Neural progenitor cell (in vitro differentiated cells): ENCODE data around the gene FAM163A. TPM values are rescaled to one million over a fixed set of nuclear protein-coding genes. Genes with fewer than 3 reads are reported as not detected.

Experiments
- DNase-seq: peaks from one replicate; pipeline ENCODE4 v3.0.0-alpha.2; 2016; ENCODE audit warnings: low spot score
- H2AFZ ChIP-seq: fragments of 200-600 bp; sonication (generic); replicated peaks from 2 replicates; pipeline ENCODE4 v1.6.1; 2016; ENCODE audit warnings: antibody characterized with exemption
- H3F3A ChIP-seq: fragments of 200-600 bp; sonication (generic); 2 replicates; pipeline ENCODE4 v1.6.1; 2016; ENCODE audit warnings: antibody characterized with exemption, low read depth
- H3K27ac ChIP-seq: fragments of 200-600 bp; sonication (generic); 2 replicates; pipeline ENCODE4 v1.5.1; 2016; ENCODE audit warnings: mild to moderate bottlenecking
- H3K27me3 ChIP-seq: fragments of 200-600 bp; sonication (generic); 2 replicates; pipeline ENCODE4 v1.6.1; 2016; ENCODE audit warnings: mild to moderate bottlenecking, moderate library complexity
- H3K36me3 ChIP-seq: fragments of 200-600 bp; sonication (generic); 2 replicates; pipeline ENCODE4 v1.5.1; 2016
- H3K4me1 ChIP-seq: fragments of 200-600 bp; sonication (generic); 2 replicates; pipeline ENCODE4 v1.6.1; 2016; ENCODE audit warnings: mixed run types
- H3K4me2 ChIP-seq: fragments of 200-600 bp; sonication (generic); 2 replicates; pipeline ENCODE4 v1.6.1; 2016
- H3K4me3 ChIP-seq: fragments of 200-600 bp; sonication (generic); 2 replicates; pipeline ENCODE4 v1.5.1; 2016
- H3K79me2 ChIP-seq: fragments of 200-600 bp; sonication (generic); 2 replicates; pipeline ENCODE4 v1.6.1; 2016; ENCODE audit warnings: low read depth
- H3K9ac ChIP-seq: fragments of 200-600 bp; sonication (generic); 2 replicates; pipeline ENCODE4 v1.6.1; 2016
- H3K9me3 ChIP-seq: fragments of 200-600 bp; sonication (generic); 2 replicates; pipeline ENCODE4 v1.5.1; 2016; ENCODE audit warnings: low read depth
- H4K20me1 ChIP-seq: fragments of 200-600 bp; sonication (generic); 2 replicates; pipeline ENCODE4 v1.6.1; 2016; ENCODE audit warnings: low read depth
- H3K27ac Mint-ChIP-seq: 3 replicates; pipeline ENCODE4 v1.8.0; 2021; ENCODE audit warnings: mixed read lengths
- H3K27me3 Mint-ChIP-seq: 2 replicates; pipeline ENCODE4 v1.8.0; 2022; ENCODE audit warnings: low read depth, mild to moderate bottlenecking, inconsistent platforms, moderate library complexity, mixed read lengths; ENCODE audit not compliant: insufficient read depth
- H3K36me3 Mint-ChIP-seq: 3 replicates; pipeline ENCODE4 v1.8.0; 2021; ENCODE audit warnings: mixed read lengths
- H3K4me1 Mint-ChIP-seq: 3 replicates; pipeline ENCODE4 v1.8.0; 2021; ENCODE audit warnings: mixed read lengths
- H3K4me3 Mint-ChIP-seq: 3 replicates; pipeline ENCODE4 v1.8.0; 2021; ENCODE audit warnings: mild to moderate bottlenecking, moderate library complexity, mixed read lengths
- H3K9me3 Mint-ChIP-seq: 3 replicates; pipeline ENCODE4 v1.8.0; 2020; ENCODE audit warnings: mixed read lengths
- EZH2 ChIP-seq: fragments of 200-600 bp; sonication (generic); IDR thresholded peaks from 2 replicates; pipeline ENCODE4 v1.6.1; 2017; ENCODE audit warnings: antibody characterized with exemption, mild to moderate bottlenecking, moderate library complexity
- EZH2phosphoT487 ChIP-seq: fragments of 200-600 bp; sonication (generic); IDR thresholded peaks from 2 replicates; pipeline ENCODE4 v1.6.1; 2017; ENCODE audit warnings: antibody characterized with exemption
- total RNA-seq: library from RNA; depleted of rRNA; stranded (reverse); fragments of >200 nt; gene quantifications from 2 replicates; pipeline ENCODE4 v1.2.3, GENCODE V29; 2015; ENCODE audit warnings: low replicate concordance
- TF ChIP-seq, protein P1 (sequence below): fragments of 200-600 bp; sonication (generic); IDR thresholded peaks from 2 replicates; pipeline ENCODE4 v1.5.1; 2017; ENCODE audit warnings: antibody characterized with exemption, mild to moderate bottlenecking

The FAM163A gene
- total RNA-seq, 1 donor from 2014 or later = 0.11 TPM

DNA sequence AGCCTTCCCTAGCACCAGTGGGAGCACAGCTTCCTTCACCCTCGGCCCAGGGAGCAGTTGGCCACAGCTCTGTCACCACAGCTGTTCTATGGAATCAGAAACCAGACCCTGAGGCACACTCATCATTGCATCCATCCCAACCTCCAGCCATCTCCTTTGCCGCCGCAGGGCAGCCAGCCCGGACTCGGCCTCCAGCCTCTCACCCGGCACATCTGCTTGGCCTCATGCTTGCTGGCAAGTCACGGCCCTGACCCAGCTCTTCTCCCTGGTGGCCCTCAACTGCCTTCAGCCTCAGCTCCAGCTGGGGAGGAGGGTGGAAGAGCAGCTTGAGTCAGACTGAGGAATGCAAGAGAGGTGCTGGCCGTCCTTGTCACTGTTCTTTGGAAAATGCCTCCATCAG, 74.7 kb downstream of the FAM163A start:
- Mint-ChIP-seq H3K4me3 (no peak overlapping the region), H3K27me3 (peaks cover 9% of the 10 kb centered on the region), H3K27ac (no peak overlapping the region), H3K4me1 (peaks cover 44% of the 10 kb centered on the region), H3K9me3 (no peaks in the 10 kb centered on the region), H3K36me3 (no peaks in the 10 kb centered on the region)
- H3K27me3 ChIP-seq = peaks cover 38% of the 10 kb centered on the region
- no peak overlapping the region for H3K4me3 ChIP-seq
- no peak overlapping the region for H3K4me2 ChIP-seq
- no peak overlapping the region for H3K9ac ChIP-seq
- no peaks in the 10 kb centered on the region for H3K9me3 ChIP-seq
- H3K27ac ChIP-seq = no peak overlapping the region
- no peaks in the 10 kb centered on the region for H3K36me3 ChIP-seq
- DNase-seq = no peak
- TF ChIP-seq EZH2 (no peak), EZH2phosphoT487 (no peak)
- TF ChIP-seq, protein P1, sequence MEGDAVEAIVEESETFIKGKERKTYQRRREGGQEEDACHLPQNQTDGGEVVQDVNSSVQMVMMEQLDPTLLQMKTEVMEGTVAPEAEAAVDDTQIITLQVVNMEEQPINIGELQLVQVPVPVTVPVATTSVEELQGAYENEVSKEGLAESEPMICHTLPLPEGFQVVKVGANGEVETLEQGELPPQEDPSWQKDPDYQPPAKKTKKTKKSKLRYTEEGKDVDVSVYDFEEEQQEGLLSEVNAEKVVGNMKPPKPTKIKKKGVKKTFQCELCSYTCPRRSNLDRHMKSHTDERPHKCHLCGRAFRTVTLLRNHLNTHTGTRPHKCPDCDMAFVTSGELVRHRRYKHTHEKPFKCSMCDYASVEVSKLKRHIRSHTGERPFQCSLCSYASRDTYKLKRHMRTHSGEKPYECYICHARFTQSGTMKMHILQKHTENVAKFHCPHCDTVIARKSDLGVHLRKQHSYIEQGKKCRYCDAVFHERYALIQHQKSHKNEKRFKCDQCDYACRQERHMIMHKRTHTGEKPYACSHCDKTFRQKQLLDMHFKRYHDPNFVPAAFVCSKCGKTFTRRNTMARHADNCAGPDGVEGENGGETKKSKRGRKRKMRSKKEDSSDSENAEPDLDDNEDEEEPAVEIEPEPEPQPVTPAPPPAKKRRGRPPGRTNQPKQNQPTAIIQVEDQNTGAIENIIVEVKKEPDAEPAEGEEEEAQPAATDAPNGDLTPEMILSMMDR = no peak
- no peaks in the 10 kb centered on the region for H3F3A ChIP-seq
- H3K4me1 ChIP-seq = peaks cover 12% of the 10 kb centered on the region
- H3K79me2 ChIP-seq = no peaks in the 10 kb centered on the region
- H4K20me1 ChIP-seq = no peaks in the 10 kb centered on the region
- H2AFZ ChIP-seq = no peak overlapping the region

DNA sequence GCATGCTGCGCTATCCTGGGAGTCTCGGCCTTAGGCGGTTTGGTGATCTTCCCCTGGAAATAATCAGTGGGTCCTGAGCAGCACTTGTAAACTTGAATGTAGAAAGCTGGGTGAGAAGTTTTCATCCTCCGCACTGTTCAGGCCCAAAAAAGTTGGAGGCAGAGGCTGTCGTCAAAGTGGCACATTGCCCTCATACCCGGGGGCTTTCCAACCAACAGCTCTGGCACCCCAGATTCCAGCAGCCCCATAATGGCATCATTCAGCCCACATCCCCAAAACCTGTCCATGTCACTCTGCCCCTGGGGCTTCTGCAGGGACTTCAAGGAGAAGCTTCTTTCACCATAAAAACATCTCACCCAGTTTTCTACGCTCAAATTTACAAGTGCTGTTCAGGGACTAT, 75.2 kb downstream of the FAM163A start:
- Histone ChIP-seq H4K20me1 (no peaks in the 10 kb centered on the region), H3K4me1 (peaks cover 12% of the 10 kb centered on the region), H3F3A (no peaks in the 10 kb centered on the region), H3K27ac (no peak overlapping the region), H3K36me3 (no peaks in the 10 kb centered on the region), H3K79me2 (no peaks in the 10 kb centered on the region), H3K9me3 (no peaks in the 10 kb centered on the region), H3K9ac (no peak overlapping the region), H3K27me3 (peaks cover 35% of the 10 kb centered on the region), H2AFZ (no peak overlapping the region), H3K4me2 (no peak overlapping the region), H3K4me3 (no peak overlapping the region)
- no peak overlapping the region for H3K27ac Mint-ChIP-seq
- peaks cover 7% of the 10 kb centered on the region for H3K27me3 Mint-ChIP-seq
- H3K4me1 Mint-ChIP-seq = peaks cover 41% of the 10 kb centered on the region
- no peaks in the 10 kb centered on the region for H3K9me3 Mint-ChIP-seq
- no peak for DNase-seq
- no peaks in the 10 kb centered on the region for H3K36me3 Mint-ChIP-seq
- TF ChIP-seq, protein P1 = no peak
- TF ChIP-seq EZH2phosphoT487 = no peak
- H3K4me3 Mint-ChIP-seq = no peak overlapping the region

DNA sequence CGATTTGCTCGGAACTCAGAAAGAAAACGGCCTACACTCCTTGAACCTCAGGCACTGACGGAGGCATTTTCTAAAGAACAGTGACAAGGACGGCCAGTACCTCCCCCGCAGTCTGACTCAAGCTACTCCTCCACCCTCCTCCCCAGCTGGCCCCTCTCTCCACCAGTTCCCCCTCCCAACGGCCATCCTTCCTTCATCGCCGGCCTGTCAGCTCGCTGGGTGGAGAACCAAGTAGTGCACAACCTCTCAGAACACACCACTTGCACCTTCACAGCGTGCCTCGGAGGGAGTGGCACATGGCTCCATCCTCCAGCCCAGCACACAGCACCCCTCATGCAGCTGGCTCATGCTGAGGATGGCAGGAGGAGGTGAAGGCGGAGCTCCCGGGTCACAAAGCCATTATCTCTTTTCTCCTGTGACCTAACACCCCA, 75.7 kb downstream of the FAM163A start:
- Mint-ChIP-seq H3K36me3 (no peaks in the 10 kb centered on the region), H3K4me3 (no peak overlapping the region), H3K4me1 (peaks cover 39% of the 10 kb centered on the region), H3K9me3 (no peaks in the 10 kb centered on the region), H3K27ac (no peak overlapping the region), H3K27me3 (peaks cover 7% of the 10 kb centered on the region)
- Histone ChIP-seq H3K36me3 (no peaks in the 10 kb centered on the region), H4K20me1 (no peaks in the 10 kb centered on the region), H2AFZ (peak overlapping the region; percentile 31), H3K4me2 (no peak overlapping the region), H3K4me1 (peaks cover 12% of the 10 kb centered on the region), H3K27ac (no peak overlapping the region), H3K9ac (no peak overlapping the region), H3F3A (no peaks in the 10 kb centered on the region), H3K9me3 (no peaks in the 10 kb centered on the region), H3K27me3 (peaks cover 30% of the 10 kb centered on the region), H3K4me3 (no peak overlapping the region), H3K79me2 (no peaks in the 10 kb centered on the region)
- TF ChIP-seq, protein P1 = no peak
- TF ChIP-seq EZH2 (no peak), EZH2phosphoT487 (no peak)
- no peak for DNase-seq
